CD4-positive, alpha-beta memory T cell (primary cell): ENCODE data around the gene KRTAP2-3. TPM values are rescaled to one million over a fixed set of nuclear protein-coding genes. Genes with fewer than 3 reads are reported as not detected.
"Not testable (repeated sequence)": the region's sequence is repeated elsewhere in the genome, so short reads cannot be mapped to it uniquely, and the experiment has no call there.

Source experiments
- CTCF ChIA-PET: fragments of 350-600 bp; sonication (Branson Sonifier 250); formaldehyde crosslinking; loops from one replicate; lab custom pipeline; 2021; ENCODE audit warnings: inconsistent platforms; ENCODE audit not compliant: partially characterized antibody; lab: Charles Lee
- POLR2A ChIA-PET: fragments of 350-600 bp; sonication (Branson Sonifier 250); formaldehyde crosslinking; loops from one replicate; lab custom pipeline; 2021; ENCODE audit not compliant: partially characterized antibody; lab: Charles Lee
- DNase-seq, 5 donors: peaks; one replicate each; pipeline versions ENCODE4 v3.0.0 to v3.0.0-alpha.2; 2020 to 2022; ENCODE audit warnings: mixed read lengths in 1 of 5
- H3K27ac ChIP-seq: one replicate; pipeline ENCODE4 v1.7.0; 2013; ENCODE audit warnings: low read depth, low read length
- H3K27me3 ChIP-seq: 2 replicates; pipeline ENCODE4 v1.7.0; 2013; ENCODE audit warnings: mild to moderate bottlenecking, low read length, moderate library complexity; ENCODE audit not compliant: insufficient read depth
- H3K36me3 ChIP-seq: 2 replicates; pipeline ENCODE4 v1.7.0; 2013; ENCODE audit warnings: mild to moderate bottlenecking, low read length, moderate library complexity; ENCODE audit not compliant: insufficient read depth
- H3K4me1 ChIP-seq: 2 replicates; pipeline ENCODE4 v1.7.0; 2013; ENCODE audit warnings: mild to moderate bottlenecking, low read length, moderate library complexity; ENCODE audit not compliant: insufficient read depth
- H3K4me3 ChIP-seq, 2 donors: one replicate each; pipeline ENCODE4 v1.7.0; 2013; ENCODE audit warnings: low read length in 2 of 2, mild to moderate bottlenecking in 1 of 2
- H3K9me3 ChIP-seq, 2 donors: one replicate each; pipeline ENCODE4 v1.7.0; 2013; ENCODE audit warnings: low read length in 2 of 2, control low read depth in 1 of 2; ENCODE audit not compliant: control insufficient read depth in 1 of 2
- H3K27ac Mint-ChIP-seq, 7 donors: one replicate each; pipeline ENCODE4 v1.8.0; 2020 to 2021; ENCODE audit warnings: mixed read lengths in 7 of 7, mild to moderate bottlenecking in 6 of 7, inconsistent platforms in 3 of 7, moderate library complexity in 3 of 7
- H3K27me3 Mint-ChIP-seq, 2 donors: one replicate each; pipeline ENCODE4 v1.8.0; 2020 to 2021; ENCODE audit warnings: mixed read lengths in 2 of 2
- H3K36me3 Mint-ChIP-seq, 2 donors: one replicate each; pipeline ENCODE4 v1.8.0; 2020 to 2021; ENCODE audit warnings: mixed read lengths in 2 of 2, inconsistent platforms in 1 of 2, mild to moderate bottlenecking in 1 of 2
- H3K4me1 Mint-ChIP-seq, 4 donors: one replicate each; pipeline ENCODE4 v1.8.0; 2020 to 2021; ENCODE audit warnings: mixed read lengths in 4 of 4, mild to moderate bottlenecking in 1 of 4
- H3K4me3 Mint-ChIP-seq, 8 donors: one replicate each; pipeline ENCODE4 v1.8.0; 2020 to 2021; ENCODE audit warnings: mixed read lengths in 8 of 8, mild to moderate bottlenecking in 7 of 8, moderate library complexity in 6 of 8, inconsistent platforms in 3 of 8
- H3K9me3 Mint-ChIP-seq, 8 donors: one replicate each; pipeline ENCODE4 v1.8.0; 2020 to 2021; ENCODE audit warnings: mixed read lengths in 8 of 8, mild to moderate bottlenecking in 5 of 8, inconsistent platforms in 3 of 8, moderate library complexity in 1 of 8
- intact Hi-C: fragments of 100-400 bp; cut with micrococcal nuclease; formaldehyde crosslinking; loops from one replicate; pipeline ENCODE4 v1.15.1; 2023
- polyA plus RNA-seq, 2 donors: library from polyadenylated mRNA; unstranded; fragments of 300-500 nt; fragmentation: Illumina TruSeq; gene quantifications; one replicate each; pipeline ENCODE4 v1.2.3, GENCODE V29; 2021
- total RNA-seq, 2 experiments: library from RNA; stranded (reverse); gene quantifications; one replicate each; pipeline ENCODE4 v1.2.3, GENCODE V29; 2021

KRTAP2-3 gene
- total and polyA plus RNA-seq, 4 experiments from 2014 or later = not detected

DNA sequence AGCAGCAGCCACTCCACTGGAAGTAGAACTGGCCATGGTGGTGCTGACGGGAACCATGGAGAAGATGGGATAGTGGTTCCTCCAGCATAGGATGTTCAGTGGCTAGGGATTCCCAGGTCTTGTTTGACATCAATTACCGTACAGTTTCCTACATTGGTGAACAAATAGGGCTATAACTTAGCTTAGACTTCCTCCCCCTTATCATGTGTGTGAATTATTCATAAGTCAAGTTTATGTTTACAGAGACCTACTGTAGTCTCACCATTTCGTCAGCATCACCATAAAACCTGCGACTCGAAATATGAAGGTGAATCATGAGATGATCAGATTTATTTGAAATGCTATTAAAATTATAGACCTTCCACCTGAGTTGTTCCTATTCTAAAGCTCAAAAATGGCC, 1.2 kb downstream of the KRTAP2-3 start:
- no peak for DNase-seq
- Mint-ChIP-seq H3K4me1 (peaks cover 0 to 3% (median 0%) of the 10 kb centered on the region in 4 donors), H3K9me3 (peaks cover 0 to 7% (median 0%) of the 10 kb centered on the region in 8 donors), H3K36me3 (peaks cover 0 to 3% of the 10 kb centered on the region in 2 donors), H3K4me3 (no peak overlapping the region), H3K27me3 (peaks cover 25 to 44% of the 10 kb centered on the region in 2 donors), H3K27ac (no peak overlapping the region)
- intact Hi-C loops = no loop called here
- H3K4me1 ChIP-seq = no peaks in the 10 kb centered on the region
- H3K36me3 ChIP-seq = no peaks in the 10 kb centered on the region
- no peaks in the 10 kb centered on the region for H3K27me3 ChIP-seq
- POLR2A ChIA-PET = interaction anchor here (1.2 kb wide), 1 partner anchor 36 kb away, joined by 3 read pairs; no protein-coding TSS in a partner anchor
- no peak overlapping the region for H3K27ac ChIP-seq
- no peak overlapping the region for H3K4me3 ChIP-seq
- H3K9me3 ChIP-seq = no peaks in the 10 kb centered on the region
- CTCF ChIA-PET = interaction anchor here (0.8 kb wide), 1 partner anchor 743 kb away, joined by 3 read pairs; no protein-coding TSS in a partner anchor

DNA sequence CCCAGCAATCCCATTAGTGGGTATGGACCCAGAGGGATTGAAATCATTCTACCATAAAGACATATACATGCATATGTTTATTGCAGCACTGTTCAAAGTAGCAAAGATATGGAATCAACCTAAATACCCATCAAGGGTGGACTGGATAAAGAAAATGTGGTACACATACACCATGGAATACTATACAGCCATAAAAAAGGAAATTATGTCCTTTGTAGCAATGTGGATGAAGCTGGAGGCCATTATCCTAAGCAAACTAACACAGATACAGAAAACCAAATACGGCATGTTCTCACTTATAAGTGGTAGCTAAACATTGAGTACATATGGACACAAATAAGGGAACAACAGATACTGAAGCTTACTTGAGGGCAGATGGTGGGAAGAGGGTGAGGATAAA, 2.4 kb downstream of the KRTAP2-3 start:
- Mint-ChIP-seq H3K36me3 (peaks cover 0 to 3% of the 10 kb centered on the region in 2 donors), H3K27me3 (peaks cover 23 to 46% of the 10 kb centered on the region in 2 donors), H3K4me1 (peaks cover 0 to 5% (median 2%) of the 10 kb centered on the region in 4 donors), H3K4me3 (no peak overlapping the region), H3K9me3 (peaks cover 0 to 7% (median 1%) of the 10 kb centered on the region in 8 donors), H3K27ac (no peak overlapping the region)
- H3K36me3 ChIP-seq = no peaks in the 10 kb centered on the region
- H3K27me3 ChIP-seq = no peaks in the 10 kb centered on the region
- ChIA-PET POLR2A (no interaction called here), CTCF (no interaction called here)
- DNase-seq = no peak
- H3K4me1 ChIP-seq = no peaks in the 10 kb centered on the region
- intact Hi-C loops = no loop called here
- no peak overlapping the region for H3K4me3 ChIP-seq
- no peaks in the 10 kb centered on the region for H3K9me3 ChIP-seq
- H3K27ac ChIP-seq = no peak overlapping the region

DNA sequence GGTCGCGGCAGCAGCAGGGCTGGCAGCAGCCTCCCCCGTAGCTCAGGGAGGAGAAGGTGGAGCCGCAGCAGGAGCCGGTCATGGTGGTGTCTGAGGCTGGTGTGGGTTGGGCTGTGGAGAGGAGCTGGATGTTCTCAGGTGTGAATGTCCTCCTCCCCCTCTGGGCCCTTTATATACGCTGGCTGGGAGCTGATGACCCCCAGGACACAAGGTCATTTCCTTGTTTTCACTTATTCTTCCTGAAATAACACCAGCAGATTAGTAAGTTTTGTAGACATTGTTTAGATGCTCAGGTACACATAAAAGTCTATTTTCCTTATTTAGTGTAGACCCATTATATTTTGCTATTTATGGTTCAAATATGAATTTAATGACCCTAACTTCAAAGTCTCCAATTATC, 4.8 kb downstream of the KRTAP2-3 start, which contains the start of gene KRTAP2-2:
Gene KRTAP2-2, minus strand, starts transcription at position 101 of the 400 bp plus-strand sequence. Its CDS starts 19 bp downstream, at position 82.
- CTCF ChIA-PET, DNase-seq, H3K4me3 ChIP-seq, H3K4me1 ChIP-seq, H3K4me1 Mint-ChIP-seq, H3K27me3 ChIP-seq, H3K9me3 ChIP-seq, intact Hi-C loops, H3K4me3 Mint-ChIP-seq, H3K27ac ChIP-seq, H3K36me3 Mint-ChIP-seq, H3K36me3 ChIP-seq, H3K27ac Mint-ChIP-seq, H3K9me3 Mint-ChIP-seq, POLR2A ChIA-PET: not testable (repeated sequence)
- H3K27me3 Mint-ChIP-seq = peaks cover 16 to 36% of the 10 kb centered on the region in 2 donors

DNA sequence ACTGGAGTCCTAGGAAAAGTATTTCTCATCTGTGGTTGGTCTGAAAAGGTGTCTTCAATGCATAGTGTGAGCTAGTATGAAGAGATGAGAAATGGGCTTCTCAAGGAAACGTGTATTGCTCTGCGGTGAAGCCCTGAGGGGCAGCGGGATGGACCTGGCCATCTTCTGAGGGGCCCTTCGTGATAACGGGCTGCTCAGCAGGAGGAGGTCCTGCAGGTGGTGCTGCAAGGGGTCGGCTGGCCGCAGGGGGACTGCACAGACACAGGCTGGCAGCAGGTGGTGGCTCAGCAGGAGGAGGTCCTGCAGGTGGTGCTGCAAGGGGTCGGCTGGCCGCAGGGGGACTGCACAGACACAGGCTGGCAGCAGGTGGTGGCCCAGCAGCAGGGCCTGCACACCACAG, 5.4 kb downstream of the KRTAP2-3 start:
- DNase-seq, H3K4me1 ChIP-seq, H3K4me1 Mint-ChIP-seq, CTCF ChIA-PET, H3K9me3 Mint-ChIP-seq, H3K9me3 ChIP-seq, H3K36me3 ChIP-seq, H3K4me3 ChIP-seq, H3K36me3 Mint-ChIP-seq, intact Hi-C loops, H3K4me3 Mint-ChIP-seq, H3K27ac Mint-ChIP-seq, H3K27ac ChIP-seq, POLR2A ChIA-PET, H3K27me3 ChIP-seq: not testable (repeated sequence)
- peaks cover 15 to 37% of the 10 kb centered on the region in 2 donors for H3K27me3 Mint-ChIP-seq

DNA sequence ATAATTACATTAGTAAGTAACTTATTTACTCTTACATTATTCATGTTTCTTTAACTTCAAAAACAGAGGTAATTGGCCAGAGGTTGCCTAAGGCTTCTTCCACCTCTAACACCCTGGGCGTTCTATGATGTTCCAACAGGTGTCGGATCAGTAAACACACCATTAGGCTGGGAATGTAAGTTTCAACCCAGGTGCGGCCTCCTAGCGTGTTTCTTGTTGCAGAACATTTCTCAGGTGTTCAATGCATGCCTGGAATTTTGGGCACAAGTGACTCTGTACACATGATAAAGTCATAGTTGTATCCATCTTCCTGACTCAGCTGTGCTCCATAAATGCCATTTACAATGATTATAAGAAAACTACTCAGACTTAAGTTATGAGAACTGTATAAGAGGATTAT, 5.9 kb downstream of the KRTAP2-3 start:
- no peaks in the 10 kb centered on the region for H3K27me3 ChIP-seq
- H3K9me3 ChIP-seq = no peaks in the 10 kb centered on the region
- H3K27me3 Mint-ChIP-seq = peaks cover 12 to 35% of the 10 kb centered on the region in 2 donors
- intact Hi-C loops = no loop called here
- H3K36me3 Mint-ChIP-seq = peaks cover 0 to 3% of the 10 kb centered on the region in 2 donors
- CTCF ChIA-PET = no interaction called here
- no peaks in the 10 kb centered on the region for H3K4me1 ChIP-seq
- H3K4me3 ChIP-seq = no peak overlapping the region
- POLR2A ChIA-PET = no interaction called here
- peaks cover 0 to 7% (median 1%) of the 10 kb centered on the region in 8 donors for H3K9me3 Mint-ChIP-seq
- H3K36me3 ChIP-seq = no peaks in the 10 kb centered on the region
- peaks cover 0 to 5% (median 1%) of the 10 kb centered on the region in 4 donors for H3K4me1 Mint-ChIP-seq
- no peak overlapping the region for H3K4me3 Mint-ChIP-seq
- no peak overlapping the region for H3K27ac Mint-ChIP-seq
- DNase-seq = no peak
- no peak overlapping the region for H3K27ac ChIP-seq

DNA sequence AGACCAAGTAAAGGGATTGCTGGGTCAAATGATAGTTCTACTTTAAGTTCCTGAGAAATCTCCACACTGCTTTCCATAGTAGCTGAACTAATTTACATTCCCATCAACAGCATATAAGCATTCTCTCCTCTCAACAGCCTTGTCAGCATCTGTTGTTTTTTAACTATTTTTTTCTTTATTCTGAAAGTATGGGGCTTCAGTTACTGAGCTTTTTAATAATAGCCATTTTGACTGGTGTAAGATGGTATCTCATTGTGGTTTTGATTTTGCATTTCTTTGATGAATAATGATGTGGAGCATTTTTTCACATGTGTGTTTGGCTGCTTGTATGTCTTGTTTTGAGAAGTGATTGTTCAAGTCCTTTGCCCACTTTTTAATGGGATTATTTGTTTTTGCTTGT, 7.3 kb downstream of the KRTAP2-3 start:
- Mint-ChIP-seq H3K9me3 (peaks cover 0 to 5% (median 1%) of the 10 kb centered on the region in 8 donors), H3K27me3 (peaks cover 14 to 35% of the 10 kb centered on the region in 2 donors), H3K36me3 (peaks cover 0 to 2% of the 10 kb centered on the region in 2 donors), H3K4me3 (no peak overlapping the region), H3K4me1 (peaks cover 0 to 5% (median 1%) of the 10 kb centered on the region in 4 donors), H3K27ac (no peak overlapping the region)
- no peaks in the 10 kb centered on the region for H3K4me1 ChIP-seq
- H3K9me3 ChIP-seq = no peaks in the 10 kb centered on the region
- H3K27ac ChIP-seq = no peak overlapping the region
- no peak overlapping the region for H3K4me3 ChIP-seq
- POLR2A ChIA-PET = no interaction called here
- CTCF ChIA-PET = no interaction called here
- no peaks in the 10 kb centered on the region for H3K36me3 ChIP-seq
- intact Hi-C loops = no loop called here
- DNase-seq = no peak
- H3K27me3 ChIP-seq = no peaks in the 10 kb centered on the region

DNA sequence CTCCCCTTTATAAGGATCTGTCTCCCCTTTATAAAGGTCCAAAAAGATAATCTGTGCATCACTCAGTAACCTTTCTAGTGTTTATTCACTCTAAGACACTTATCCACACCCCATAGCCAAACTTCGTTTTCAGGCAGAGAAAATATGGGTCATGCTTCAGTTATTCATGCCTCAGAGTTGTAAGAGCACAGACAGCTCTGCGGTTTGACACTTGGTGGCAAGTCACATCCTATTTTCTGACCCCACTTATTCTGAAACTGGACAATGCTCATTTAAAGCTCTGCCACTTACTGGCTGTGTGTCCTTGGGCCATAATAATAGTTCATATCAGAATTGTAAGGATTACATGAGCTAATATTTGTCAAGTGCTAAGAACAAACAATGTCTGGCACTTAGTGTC, 10.8 kb downstream of the KRTAP2-3 start:
- H3K27ac ChIP-seq = no peak overlapping the region
- Mint-ChIP-seq H3K4me1 (peaks cover 0 to 5% (median 2%) of the 10 kb centered on the region in 4 donors), H3K4me3 (no peak overlapping the region), H3K27ac (no peak overlapping the region), H3K27me3 (peaks cover 18 to 29% of the 10 kb centered on the region in 2 donors), H3K36me3 (no peaks in the 10 kb centered on the region), H3K9me3 (peaks cover 0 to 3% (median 0%) of the 10 kb centered on the region in 8 donors)
- CTCF ChIA-PET = no interaction called here
- intact Hi-C loops = no loop called here
- no peaks in the 10 kb centered on the region for H3K36me3 ChIP-seq
- peaks cover 5% of the 10 kb centered on the region for H3K27me3 ChIP-seq
- no peak for DNase-seq
- no peak overlapping the region for H3K4me3 ChIP-seq
- H3K4me1 ChIP-seq = no peaks in the 10 kb centered on the region
- H3K9me3 ChIP-seq = no peaks in the 10 kb centered on the region
- POLR2A ChIA-PET = no interaction called here
